ENCODE results near the gene TOR2A.

The TOR2A gene

GRCh38 chr9:127694890-127695720 is 40.0 kb downstream of the TOR2A start:
- no peak for DNase-seq

GRCh38 chr9:127693697-127694096 is 41.4 kb downstream of the TOR2A start:
- no peak for DNase-seq

- no peak for DNase-seq
Measured at GRCh38 chr9:127693143-127693542, 42.0 kb downstream of the TOR2A start.

- DNase-seq = no peak
Measured at GRCh38 chr9:127692071-127692470, 43.0 kb downstream of the TOR2A start.

GRCh38 chr9:127690735-127691134 is 44.4 kb downstream of the TOR2A start:
- no peak for DNase-seq

- no peak for DNase-seq
Measured at GRCh38 chr9:127689329-127690000, 45.6 kb downstream of the TOR2A start.

GRCh38 chr9:127686461-127687393 is 48.4 kb downstream of the TOR2A start:
- DNase-seq = no peak

- DNase-seq = no peak
Measured at GRCh38 chr9:127684576-127684975, 50.5 kb downstream of the TOR2A start.

- DNase-seq = no peak
Measured at GRCh38 chr9:127683723-127684122, 51.4 kb downstream of the TOR2A start.

- DNase-seq = no peak
Measured at GRCh38 chr9:127682351-127683136, 52.5 kb downstream of the TOR2A start.
